ENCODE measurements around the gene NINL. TPM values are rescaled to one million over a fixed set of nuclear protein-coding genes. Genes with fewer than 3 reads are reported as not detected.
"Not testable (repeated sequence)": the region's sequence is repeated elsewhere in the genome, so short reads cannot be mapped to it uniquely, and the experiment has no call there.

The NINL gene
- polyA plus RNA-seq, 1 of the 3 experiments (the other 2 are of a cell fraction): 22.5 TPM

GRCh38 chr20:25553819-25554296, 31.5 kb downstream of the NINL start (continued):
- TF ChIP-seq REST (IDR thresholded peaks at IDR 0.05; ENCODE audit: low read depth, low read length): peak; percentile 79; the same call in 1 of the 2 replicates

- no peaks in the 10 kb centered on the region for H3K9me3 ChIP-seq
- ChIA-PET CTCF (interaction anchor here (0.9 to 1.8 kb wide), 5 partner anchors 8 to 32 kb away, joined by 3 to 7 read pairs (median 3); no protein-coding TSS in a partner anchor), POLR2A (no interaction called here)
- H3F3A ChIP-seq (replicated peaks; ENCODE audit: insufficient read depth): no peaks in the 10 kb centered on the region
- no peak for TF ChIP-seq RCOR1 (IDR thresholded peaks at IDR 0.05; ENCODE audit: low read length)
- TF ChIP-seq YY1 (IDR thresholded peaks at IDR 0.05; ENCODE audit: low read depth): no peak
- no peak for TF ChIP-seq NRF1 (IDR thresholded peaks at IDR 0.05; ENCODE audit: low read depth, low read length)
- peaks cover 33% of the 10 kb centered on the region; the same call in 1 of the 2 replicates for H4K20me1 ChIP-seq (ENCODE audit: insufficient read depth)
- peaks cover 22 to 54% of the 10 kb centered on the region in 2 experiments for H3K4me1 ChIP-seq (ENCODE audit: control insufficient read depth in 1 of 2, insufficient read depth in 2 of 2, low read depth in 1 of 2, low read length in 1 of 2)
- no peak overlapping the region for H2AFZ ChIP-seq (ENCODE audit: low read depth)
- peaks cover 34% of the 10 kb centered on the region for H3K79me2 ChIP-seq (ENCODE audit: insufficient read depth)
- no peak overlapping the region for H3K4me2 ChIP-seq
- H3K9ac ChIP-seq: no peak overlapping the region
- DNase-seq: no peak
- H3K36me3 ChIP-seq (replicated peaks in 1 of 2; ENCODE audit: control insufficient read depth in 1 of 2, insufficient read depth in 2 of 2, low read length in 1 of 2): peaks cover 0 to 3% of the 10 kb centered on the region in 2 experiments
- H3K4me3 ChIP-seq (ENCODE audit: low read depth in 2 of 2, low read length in 1 of 2): no peak overlapping the region
- WGBS (ENCODE audit: low lambda C conversion rate): 97% methylated on average over 5 of the region's 5 CpGs
- no peaks in the 10 kb centered on the region for H3K27me3 ChIP-seq (ENCODE audit: insufficient read depth)
- H3K9me2 ChIP-seq: no peaks in the 10 kb centered on the region
- H3K27ac ChIP-seq (ENCODE audit: low read depth in 2 of 2, low read length in 1 of 2): peak overlapping the region in 1 of 2 experiments; percentile 85; a peak in 2 of 4 replicates
Measured at GRCh38 chr20:25552977-25553376, 32.4 kb downstream of the NINL start.

- TF ChIP-seq ELF1 (IDR thresholded peaks at IDR 0.05) (no peak), GATA2 (CRISPR knock-in tag; IDR thresholded peaks at IDR 0.05) (0 out of 2 replicates have a peak, but pooled peaks have one; percentile 17), MXI1 (IDR thresholded peaks at IDR 0.05; ENCODE audit: low read depth, low read length) (no peak)
- Histone ChIP-seq H3K79me2 (ENCODE audit: insufficient read depth) (peaks cover 34% of the 10 kb centered on the region), H4K20me1 (ENCODE audit: insufficient read depth) (peaks cover 33% of the 10 kb centered on the region; the same call in 1 of the 2 replicates), H3K9ac (no peak overlapping the region), H3K4me1 (ENCODE audit: control insufficient read depth in 1 of 2, insufficient read depth in 2 of 2, low read depth in 1 of 2, low read length in 1 of 2) (peaks cover 22 to 54% of the 10 kb centered on the region in 2 experiments), H3K27me3 (ENCODE audit: insufficient read depth) (no peaks in the 10 kb centered on the region), H3K27ac (ENCODE audit: low read depth in 2 of 2, low read length in 1 of 2) (peak overlapping the region in 1 of 2 experiments; percentile 50; a peak in 2 of 4 replicates), H2AFZ (ENCODE audit: low read depth) (no peak overlapping the region), H3K4me2 (no peak overlapping the region), H3K36me3 (replicated peaks in 1 of 2; ENCODE audit: control insufficient read depth in 1 of 2, insufficient read depth in 2 of 2, low read length in 1 of 2) (peaks cover 0 to 3% of the 10 kb centered on the region in 2 experiments), H3K9me2 (no peaks in the 10 kb centered on the region), H3F3A (replicated peaks; ENCODE audit: insufficient read depth) (no peaks in the 10 kb centered on the region), H3K9me3 (no peaks in the 10 kb centered on the region), H3K4me3 (ENCODE audit: low read depth in 2 of 2, low read length in 1 of 2) (no peak overlapping the region)
- WGBS (ENCODE audit: low lambda C conversion rate): 62% methylated on average over 6 of the region's 6 CpGs
- ChIA-PET POLR2A (interaction anchor here (0.6 kb wide), 1 partner anchor 12 kb away, joined by 3 read pairs; no protein-coding TSS in a partner anchor), CTCF (interaction anchor here (0.9 to 1.0 kb wide), 2 partner anchors 29 to 31 kb away, joined by 3 read pairs; no protein-coding TSS in a partner anchor)
- DNase-seq: no peak
Measured at GRCh38 chr20:25551413-25552215, 33.7 kb downstream of the NINL start.

- CTCF ChIA-PET; H3K9me3 ChIP-seq; DNase-seq; H3F3A ChIP-seq (replicated peaks; ENCODE audit: insufficient read depth); H2AFZ ChIP-seq (ENCODE audit: low read depth); H3K4me3 ChIP-seq (ENCODE audit: low read depth in 2 of 2, low read length in 1 of 2); H3K9ac ChIP-seq; H3K27ac ChIP-seq (ENCODE audit: low read depth in 2 of 2, low read length in 1 of 2); H3K4me2 ChIP-seq; H3K36me3 ChIP-seq (replicated peaks in 1 of 2; ENCODE audit: control insufficient read depth in 1 of 2, insufficient read depth in 2 of 2, low read length in 1 of 2); H3K27me3 ChIP-seq (ENCODE audit: insufficient read depth); H3K9me2 ChIP-seq; POLR2A ChIA-PET: not testable (repeated sequence)
- peaks cover 30% of the 10 kb centered on the region for H3K79me2 ChIP-seq (ENCODE audit: insufficient read depth)
- H4K20me1 ChIP-seq (ENCODE audit: insufficient read depth): peaks cover 33% of the 10 kb centered on the region; the same call in 1 of the 2 replicates
- 87% methylated on average over 7 of the region's 7 CpGs for WGBS (ENCODE audit: low lambda C conversion rate)
- H3K4me1 ChIP-seq (ENCODE audit: control insufficient read depth in 1 of 2, insufficient read depth in 2 of 2, low read depth in 1 of 2, low read length in 1 of 2): peaks cover 22 to 57% of the 10 kb centered on the region in 2 experiments
Measured at GRCh38 chr20:25550645-25551337, 34.5 kb downstream of the NINL start.

Measured in SK-N-SH (cell line).